NCI-H526 treated with DMSO at 0.1 percent for 48 hours (cell line): ENCODE data around the gene DNAH7.

ENCODE experiments used
- DNase-seq: peaks from one replicate; lab custom pipeline; 2025; lab: John Stamatoyannopoulos, UW

DNAH7 gene

GRCh38 chr2:195808189-195808588 is 260.4 kb downstream of the DNAH7 start:
- DNase-seq, result no peak

GRCh38 chr2:195805283-195805976 is 263.2 kb downstream of the DNAH7 start:
- no peak for DNase-seq

- no peak for DNase-seq
These were observed 272.8 kb downstream of the DNAH7 start for GRCh38 chr2:195795879-195796278.

GRCh38 chr2:195793881-195794280 is 274.8 kb downstream of the DNAH7 start:
- DNase-seq, result no peak

GRCh38 chr2:195782156-195782555 is 286.5 kb downstream of the DNAH7 start:
- DNase-seq, result no peak

- no peak for DNase-seq
These were observed 289.1 kb downstream of the DNAH7 start for GRCh38 chr2:195779491-195779890.

- DNase-seq, result no peak
These were observed 298.7 kb downstream of the DNAH7 start for GRCh38 chr2:195769975-195770374.

- no peak for DNase-seq
These were observed 300.2 kb downstream of the DNAH7 start for GRCh38 chr2:195768431-195768830.

- no peak for DNase-seq
These were observed 301.9 kb downstream of the DNAH7 start for GRCh38 chr2:195766691-195767090.

GRCh38 chr2:195763866-195764265 is 304.8 kb downstream of the DNAH7 start:
- no peak for DNase-seq

GRCh38 chr2:195759877-195760276 is 308.8 kb downstream of the DNAH7 start:
- DNase-seq, result no peak

- DNase-seq, result no peak
These were observed 309.8 kb downstream of the DNAH7 start for GRCh38 chr2:195758846-195759245.

GRCh38 chr2:195756218-195756942 is 312.3 kb downstream of the DNAH7 start:
- no peak for DNase-seq

- DNase-seq, result no peak
These were observed 327.4 kb downstream of the DNAH7 start for GRCh38 chr2:195741191-195741590.

- DNase-seq, result no peak
These were observed 330.9 kb downstream of the DNAH7 start for GRCh38 chr2:195737511-195738325.

- no peak for DNase-seq
These were observed 333.3 kb downstream of the DNAH7 start for GRCh38 chr2:195735347-195735746.

GRCh38 chr2:195734931-195735330 is 333.7 kb downstream of the DNAH7 start:
- DNase-seq, result no peak

GRCh38 chr2:195734395-195734794 is 334.2 kb downstream of the DNAH7 start:
- DNase-seq, result no peak

- DNase-seq, result no peak
These were observed 334.8 kb downstream of the DNAH7 start for GRCh38 chr2:195733831-195734230.

- no peak for DNase-seq
These were observed 336.1 kb downstream of the DNAH7 start for GRCh38 chr2:195732574-195732973.

GRCh38 chr2:195730912-195731311 is 337.7 kb downstream of the DNAH7 start:
- no peak for DNase-seq

- DNase-seq, result no peak
These were observed 341.5 kb downstream of the DNAH7 start for GRCh38 chr2:195727106-195727505.

- no peak for DNase-seq
These were observed 346.6 kb downstream of the DNAH7 start for GRCh38 chr2:195722075-195722474.
